Sciatic nerve (tissue), 2 donors: ENCODE data around the gene GBP7. TPM values are rescaled to one million over a fixed set of nuclear protein-coding genes. Genes with fewer than 3 reads are reported as not detected.
A peak's percentile ranks its signal among the peaks of the same experiment; 100 is the strongest.
"Not testable (repeated sequence)": the region's sequence is repeated elsewhere in the genome, so short reads cannot be mapped to it uniquely, and the experiment has no call there.

Experiments used
- ATAC-seq: fragments of 200-7000 bp; cut with Tn5 transposase; one replicate; pipeline ENCODE4 v1.9.1; 2020; ENCODE audit warnings: mild to moderate bottlenecking, moderate library complexity
- DNase-seq: peaks from one replicate; pipeline ENCODE4 v3.0.0-alpha.2; 2020; ENCODE audit warnings: low spot score
- intact Hi-C: fragments of 100-400 bp; cut with DNase I; formaldehyde crosslinking; loops from one replicate; pipeline ENCODE4 v1.14.2; 2022
- total RNA-seq: library from RNA; stranded (reverse); fragmentation: NEBNext Ultra II Directional; extraction: Animal tissue kit (Norgen Biotek cat#: 25700); gene quantifications from one replicate; pipeline ENCODE4 v1.2.1, GENCODE V29; 2021
- donor health status: DM: no; HTN: no; CAD: no.
- donor health status: DM: no; HTN: no; CAD: no.

GBP7 gene
- total RNA-seq, 1 donor from 2014 or later: 0.13 TPM

DNA sequence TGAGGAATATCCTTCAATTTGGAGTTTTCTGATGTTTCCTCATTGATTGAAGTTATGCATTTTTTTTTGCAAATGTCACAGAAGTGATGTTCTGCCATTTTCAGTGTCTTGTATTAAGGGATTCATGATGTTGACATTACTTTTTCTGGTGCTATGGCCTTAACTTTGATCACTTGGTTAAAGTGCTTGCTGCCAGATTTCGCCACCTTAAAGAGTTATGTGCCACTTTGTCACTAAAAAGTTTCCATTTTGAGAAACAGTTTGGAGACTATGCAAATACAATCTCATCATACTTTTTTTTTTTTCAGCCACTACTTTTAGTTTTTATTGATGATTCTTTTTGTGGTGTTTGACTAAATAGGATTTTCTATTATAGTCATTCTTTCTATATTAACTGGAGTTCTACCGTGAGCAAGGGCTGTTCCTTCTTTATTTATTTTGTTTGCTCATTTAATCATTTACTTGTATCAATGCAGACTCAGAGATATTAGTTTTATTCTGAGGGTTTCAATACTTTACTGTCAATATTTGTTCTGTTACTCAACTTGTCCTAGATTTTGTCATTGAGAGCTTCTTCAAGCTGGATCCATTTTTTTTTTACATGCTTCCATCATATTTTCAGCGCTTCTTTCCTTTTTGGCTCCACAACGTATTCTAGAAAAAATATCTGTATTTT is 3.2 kb downstream of the GBP7 start:
- intact Hi-C loops: no loop called here
- ATAC-seq (no peak), DNase-seq (no peak)

DNA sequence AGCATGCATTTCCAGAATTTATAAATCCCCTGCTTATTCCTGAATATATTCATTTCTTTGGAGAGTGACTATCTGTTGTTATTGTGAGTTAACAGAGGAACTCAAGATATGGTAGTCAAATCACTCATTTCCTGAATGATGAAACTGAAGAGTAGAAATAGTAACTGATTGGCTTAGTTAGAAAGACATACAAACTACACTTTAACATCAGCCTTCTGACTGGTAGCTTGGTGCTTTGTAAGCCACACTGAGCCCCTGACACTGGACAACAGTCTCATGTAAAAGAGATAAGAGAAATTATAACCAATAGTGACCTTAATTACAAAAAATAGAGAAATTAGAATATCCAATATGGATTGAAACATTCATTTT is 4.8 kb downstream of the GBP7 start:
- DNase-seq (no peak), ATAC-seq (no peak)
- intact Hi-C loops: no loop called here

GRCh38 chr1:89170170-89171066 is 5.4 kb downstream of the GBP7 start:
- intact Hi-C loops: no loop called here
- ATAC-seq: no peak
- no peak for DNase-seq

DNA sequence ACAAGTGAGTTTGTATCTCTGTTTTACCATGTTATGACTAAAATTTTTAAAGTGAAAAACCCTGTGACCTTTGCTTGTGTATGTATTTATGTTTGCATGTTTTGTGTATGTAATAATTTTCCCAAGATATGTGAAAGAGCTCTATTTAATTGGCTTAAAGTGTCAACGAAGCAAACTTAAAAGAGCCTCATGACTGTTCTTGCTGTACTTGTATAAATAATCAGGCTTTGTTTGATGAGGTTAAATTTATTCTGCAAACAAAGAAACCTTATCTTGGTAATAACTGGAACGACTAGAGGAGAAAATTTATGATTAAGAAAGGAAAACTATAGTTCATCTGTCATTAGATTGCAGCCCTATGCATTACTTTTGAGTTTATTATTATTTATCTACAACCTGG is 6.6 kb downstream of the GBP7 start:
- intact Hi-C loops: no loop called here
- ATAC-seq: no peak
- no peak for DNase-seq

DNA sequence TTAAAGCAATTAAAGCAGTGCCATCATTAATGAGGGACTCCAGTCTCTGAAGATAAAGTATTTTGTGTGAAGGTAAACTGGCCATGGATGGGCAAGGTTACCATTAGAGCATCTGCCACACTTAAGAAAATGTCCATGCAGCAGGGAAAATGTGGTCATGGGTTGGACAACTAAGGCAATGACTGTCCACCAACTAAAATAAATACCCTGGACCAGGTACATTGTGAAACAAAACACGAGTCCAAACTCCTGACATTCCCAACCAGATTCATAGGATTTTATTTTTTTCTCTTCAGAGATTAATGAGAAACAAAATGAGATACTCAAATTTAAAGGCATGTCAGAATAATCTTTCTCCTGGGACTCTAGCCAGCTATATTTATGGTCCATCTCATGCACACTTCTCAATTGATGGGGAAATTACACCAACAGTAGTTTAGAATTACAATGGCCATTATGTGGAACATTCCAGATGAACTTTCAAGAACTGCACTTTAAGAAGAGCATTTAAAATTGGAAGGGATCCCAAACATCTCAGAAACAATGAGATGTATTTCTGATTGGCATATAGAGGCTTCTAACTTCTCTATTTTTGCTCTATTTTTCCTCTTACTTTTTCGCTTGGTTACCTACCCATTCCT is 8.1 kb downstream of the GBP7 start:
- ATAC-seq (no peak), DNase-seq (no peak)
- intact Hi-C loops: no loop called here

GRCh38 chr1:89166705-89167104 is 9.1 kb downstream of the GBP7 start:
- DNase-seq (no peak), ATAC-seq (no peak)
- intact Hi-C loops: no loop called here

- DNase-seq: no peak
- no peak for ATAC-seq
- intact Hi-C loops: no loop called here
Measured at GRCh38 chr1:89165811-89166210, 10.0 kb downstream of the GBP7 start.

- intact Hi-C loops: no loop called here
- DNase-seq (no peak), ATAC-seq (no peak)
Measured at GRCh38 chr1:89151047-89151446, 24.8 kb downstream of the GBP7 start.

- intact Hi-C loops: no loop called here
- DNase-seq (no peak), ATAC-seq (no peak)
Measured at GRCh38 chr1:89149976-89150375, 25.8 kb downstream of the GBP7 start.

DNA sequence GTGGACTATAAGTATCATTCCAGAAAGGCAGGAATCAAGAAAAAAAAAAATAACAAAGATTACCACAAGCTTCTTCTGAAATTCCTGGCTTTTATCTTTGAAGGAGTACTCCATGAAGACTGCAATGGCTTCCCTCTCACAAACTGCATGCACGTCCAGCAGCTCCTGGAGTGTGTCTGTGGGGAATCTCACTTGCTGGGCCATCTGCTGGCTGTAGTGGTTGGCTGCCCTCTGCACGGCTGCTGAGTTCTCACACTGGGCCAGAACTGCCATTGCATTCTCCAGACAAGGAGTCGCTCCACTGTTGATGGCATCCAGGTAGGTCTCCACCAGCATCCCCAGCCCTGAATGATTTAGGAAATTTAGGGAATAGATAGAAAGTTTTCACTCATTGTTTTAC is 26.6 kb downstream of the GBP7 start:
- DNase-seq: no peak
- intact Hi-C loops: no loop called here
- ATAC-seq: peak; percentile 90

- ATAC-seq (peak; percentile 55), DNase-seq (no peak)
- intact Hi-C loops: no loop called here
Measured at GRCh38 chr1:89147678-89148658, 27.8 kb downstream of the GBP7 start.

- intact Hi-C loops: no loop called here
- DNase-seq (no peak), ATAC-seq (no peak)
Measured at GRCh38 chr1:89146721-89147120, 29.1 kb downstream of the GBP7 start.

- no peak for ATAC-seq
- intact Hi-C loops: no loop called here
- no peak for DNase-seq
Measured at GRCh38 chr1:89143484-89143883, 32.3 kb downstream of the GBP7 start.

DNA sequence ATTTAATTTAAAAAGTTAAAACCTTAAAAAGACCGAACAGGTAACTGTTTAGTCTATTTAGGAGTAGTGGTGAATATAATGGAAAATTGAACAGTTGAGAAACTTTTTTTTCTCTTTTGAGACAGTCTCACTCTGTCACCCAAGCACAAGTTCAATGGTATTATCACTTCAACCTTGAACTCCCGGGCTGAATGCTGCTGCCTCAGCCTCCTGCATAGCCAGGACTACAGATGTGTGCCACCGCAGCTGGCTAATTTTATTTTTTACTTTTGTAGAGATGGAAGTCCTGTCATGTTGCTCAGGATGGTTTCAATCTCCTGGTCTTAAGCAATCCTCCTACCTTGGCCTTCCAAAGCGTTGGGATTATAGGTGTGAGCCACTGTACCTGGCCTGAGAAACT is 33.6 kb downstream of the GBP7 start:
- no peak for DNase-seq
- no peak for ATAC-seq
- intact Hi-C loops: no loop called here

DNA sequence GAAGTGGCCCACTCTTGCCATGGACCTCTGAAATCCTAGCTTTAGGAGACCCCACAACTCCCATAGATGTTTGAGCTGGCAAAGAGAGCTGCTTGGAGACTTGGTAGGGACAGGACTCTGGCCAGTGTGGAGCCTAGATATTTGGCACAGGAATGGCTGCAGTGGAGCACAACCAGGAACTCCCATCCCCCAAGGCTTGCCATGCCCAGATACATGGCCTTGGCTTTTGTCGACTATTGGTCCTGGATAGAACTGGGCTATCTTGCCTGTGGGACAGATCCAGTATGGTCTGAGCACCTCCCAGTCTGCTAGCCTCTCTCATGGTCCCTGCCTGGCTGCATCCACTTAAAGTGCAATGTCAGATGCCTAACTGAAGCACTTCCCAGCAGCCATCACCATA is 42.1 kb downstream of the GBP7 start:
- no peak for ATAC-seq
- intact Hi-C loops: no loop called here
- DNase-seq: no peak

GRCh38 chr1:89130716-89131115 is 45.1 kb downstream of the GBP7 start:
- intact Hi-C loops: no loop called here
- ATAC-seq: no peak
- DNase-seq: no peak

DNA sequence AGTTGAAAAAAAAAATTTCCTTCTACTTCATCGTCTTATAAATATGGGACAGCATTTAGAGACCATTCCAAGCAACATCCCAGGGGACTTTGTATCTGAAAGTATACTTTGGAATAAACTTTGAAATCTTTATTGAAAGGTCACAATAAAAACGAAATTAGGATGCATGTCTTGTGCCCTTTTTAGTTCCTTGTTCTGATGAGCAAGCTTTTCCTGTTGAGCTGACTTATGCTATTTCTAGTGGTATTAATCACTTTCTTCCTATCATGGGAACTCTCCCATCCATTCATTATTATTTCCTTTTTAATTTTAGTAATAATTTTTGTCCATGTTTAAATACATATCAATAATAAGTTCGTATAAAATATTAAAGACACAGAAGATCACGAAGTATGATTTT is 45.9 kb downstream of the GBP7 start:
- no peak for DNase-seq
- ATAC-seq: no peak
- intact Hi-C loops: no loop called here

- intact Hi-C loops, ATAC-seq, DNase-seq: not testable (repeated sequence)
Measured at GRCh38 chr1:89128003-89128458, 47.8 kb downstream of the GBP7 start.
